ENCODE data around the gene LAMA1. TPM values are rescaled to one million over a fixed set of nuclear protein-coding genes. Genes with fewer than 3 reads are reported as not detected.

LAMA1 gene
- polyA plus RNA-seq, 10 donors, result 1.4 to 5.9 (median 3.9) TPM

DNA sequence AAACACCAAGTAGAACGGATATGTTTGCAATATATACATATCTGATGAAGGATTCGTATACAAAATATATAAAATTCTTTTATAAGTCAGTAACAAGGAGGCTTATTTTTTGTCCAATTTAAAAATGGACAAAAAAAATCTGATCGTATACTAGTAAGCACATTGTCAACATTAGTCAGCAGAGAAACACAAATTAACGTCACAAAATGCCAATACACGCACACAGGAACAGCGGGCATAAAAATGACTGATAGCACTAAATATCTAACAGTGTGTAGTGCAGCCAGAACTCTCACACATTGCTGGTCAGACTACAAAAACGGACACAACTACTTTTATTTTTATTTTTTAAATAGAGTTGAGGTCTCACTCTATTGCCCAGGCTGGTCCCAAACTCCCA is 69.5 kb downstream of the LAMA1 start:
- no peak for DNase-seq

DNA sequence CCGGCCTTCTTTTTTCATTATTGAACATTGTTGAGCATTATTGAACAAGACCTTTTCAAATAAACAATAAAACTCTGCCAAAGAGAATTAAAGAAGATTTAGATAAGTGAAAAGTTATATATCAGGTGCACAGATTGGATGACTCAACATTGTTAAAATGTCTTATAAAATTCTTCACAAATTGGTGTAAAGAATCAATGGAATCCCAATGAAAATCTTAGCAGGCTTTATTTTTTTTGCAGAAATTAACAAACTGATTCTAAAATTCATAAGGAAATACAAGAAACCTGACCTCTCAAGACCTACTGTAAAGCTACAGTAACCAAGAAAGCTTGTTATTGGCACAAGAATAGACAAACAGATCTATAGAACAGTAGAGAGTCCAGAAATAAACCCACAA is 70.3 kb downstream of the LAMA1 start:
- no peak for DNase-seq

DNA sequence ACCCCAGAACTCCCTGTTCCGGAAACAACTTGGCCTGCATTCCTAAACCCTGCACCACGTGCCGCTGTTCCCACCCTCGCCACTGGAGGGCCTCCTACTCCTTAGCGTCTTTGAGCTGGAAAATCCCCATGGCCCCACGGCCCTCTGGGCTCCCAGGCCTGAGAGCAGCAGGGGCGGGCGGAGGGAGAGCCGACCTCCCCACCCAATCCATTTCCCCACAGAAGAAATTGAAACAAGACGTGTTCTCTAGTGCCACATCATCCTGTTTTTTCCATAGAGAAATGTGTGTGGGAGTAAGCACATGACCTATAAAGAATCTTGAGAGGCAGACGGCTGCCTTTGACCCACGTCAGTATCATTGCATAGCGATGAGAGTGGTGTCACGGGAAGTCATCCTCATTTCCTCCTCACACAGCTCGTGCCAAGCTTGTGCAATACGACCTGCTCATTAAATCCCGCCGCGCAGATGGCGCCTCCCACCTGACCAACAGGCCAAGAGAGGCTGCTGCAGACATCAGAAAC is 79.2 kb downstream of the LAMA1 start:
- DNase-seq, result peak; percentile 79 to 92 (median 87)

DNA sequence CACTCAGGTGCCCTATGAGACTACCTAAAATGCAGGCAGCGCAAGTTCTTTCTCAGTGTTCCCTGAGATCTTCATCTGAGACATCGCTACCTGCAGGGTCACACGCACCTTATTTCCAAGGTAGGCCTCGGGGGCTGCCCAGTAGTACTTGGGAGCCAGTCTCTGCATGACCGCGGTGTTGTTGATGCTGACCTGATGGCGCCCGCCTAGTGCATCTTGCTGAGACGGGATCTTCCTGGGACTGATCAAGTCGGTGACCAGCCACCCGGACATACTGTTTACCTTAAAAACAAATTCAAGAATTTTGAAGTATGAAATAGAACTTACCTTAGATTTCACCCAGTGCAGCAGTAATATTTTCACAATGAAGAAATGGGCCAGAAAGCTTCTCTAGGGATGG is 80.1 kb downstream of the LAMA1 start:
- no peak for DNase-seq

DNA sequence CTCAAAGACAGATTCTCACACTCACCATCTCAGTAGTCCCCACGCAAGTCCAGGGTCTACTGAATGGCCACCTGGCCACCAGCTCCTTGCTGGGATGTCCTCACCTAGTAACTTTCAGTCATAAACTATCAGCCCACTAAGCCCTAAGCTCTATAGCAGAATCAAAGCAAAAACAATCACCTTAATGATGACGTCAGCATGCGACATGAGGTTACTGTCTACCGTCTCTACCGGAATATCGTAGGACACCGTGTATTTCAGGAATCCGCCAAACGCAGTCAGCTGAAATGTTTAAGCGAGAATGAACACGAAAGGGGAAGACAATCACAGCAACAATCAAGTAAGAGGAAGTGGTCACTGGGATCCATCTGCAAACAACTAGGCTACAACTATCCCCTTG is 81.8 kb downstream of the LAMA1 start:
- no peak for DNase-seq

DNA sequence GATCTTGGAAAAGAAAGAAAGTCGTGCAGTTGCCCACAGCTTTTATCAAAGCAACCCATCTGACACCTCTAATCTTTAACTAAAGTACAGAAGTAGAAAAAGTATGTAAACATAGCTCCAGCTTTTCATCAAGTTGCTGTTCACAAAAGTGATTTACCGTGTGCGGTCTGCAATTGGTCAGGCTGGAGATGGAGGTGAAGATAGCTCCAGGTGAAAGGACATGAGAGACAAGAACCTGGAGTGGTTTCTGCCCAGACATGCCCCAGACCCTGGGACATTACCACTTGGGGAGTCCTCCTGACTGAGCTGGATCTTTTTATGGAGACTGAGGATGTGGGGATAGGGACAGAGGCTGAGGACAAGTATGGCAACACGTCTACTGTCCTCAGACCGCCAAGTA is 82.7 kb downstream of the LAMA1 start:
- DNase-seq, result no peak

DNA sequence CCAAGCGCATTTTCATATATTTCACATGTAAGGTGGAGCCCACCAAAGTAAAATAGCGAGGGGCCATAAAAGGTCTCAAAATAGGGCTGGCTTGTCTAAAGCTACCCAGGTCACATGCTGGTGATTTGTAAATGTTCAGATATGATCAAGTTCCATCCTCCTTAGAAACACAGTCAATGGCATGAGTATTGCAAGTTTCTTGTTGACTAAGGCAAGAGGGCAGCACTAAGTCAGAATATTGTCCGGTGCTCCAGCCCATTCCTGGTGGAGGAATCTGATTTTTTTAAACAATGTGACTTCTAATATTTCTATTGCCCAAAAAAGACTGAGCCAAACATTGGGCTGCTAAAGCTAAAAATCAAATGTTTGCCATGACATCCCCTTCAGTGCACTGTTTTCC is 85.1 kb downstream of the LAMA1 start:
- no peak for DNase-seq

DNA sequence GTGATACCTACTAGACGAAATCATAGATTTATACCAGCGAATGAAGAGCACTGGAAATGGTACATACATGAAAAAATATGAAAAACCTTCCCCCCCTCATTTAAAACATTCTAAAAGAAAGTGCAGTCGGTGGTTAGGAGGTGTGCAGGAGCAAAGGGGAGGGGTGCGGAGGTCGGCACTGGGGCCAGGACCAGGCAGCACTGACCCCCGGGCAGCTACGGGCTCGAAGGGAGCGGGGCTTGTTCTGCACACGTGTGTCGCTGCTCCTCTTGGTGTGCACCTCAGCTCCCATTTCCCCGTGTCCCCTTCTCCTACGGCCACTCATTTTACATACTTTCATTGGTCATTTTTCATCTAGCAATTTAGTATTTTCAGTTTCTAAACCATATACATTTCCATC is 89.0 kb downstream of the LAMA1 start:
- DNase-seq, result no peak

DNA sequence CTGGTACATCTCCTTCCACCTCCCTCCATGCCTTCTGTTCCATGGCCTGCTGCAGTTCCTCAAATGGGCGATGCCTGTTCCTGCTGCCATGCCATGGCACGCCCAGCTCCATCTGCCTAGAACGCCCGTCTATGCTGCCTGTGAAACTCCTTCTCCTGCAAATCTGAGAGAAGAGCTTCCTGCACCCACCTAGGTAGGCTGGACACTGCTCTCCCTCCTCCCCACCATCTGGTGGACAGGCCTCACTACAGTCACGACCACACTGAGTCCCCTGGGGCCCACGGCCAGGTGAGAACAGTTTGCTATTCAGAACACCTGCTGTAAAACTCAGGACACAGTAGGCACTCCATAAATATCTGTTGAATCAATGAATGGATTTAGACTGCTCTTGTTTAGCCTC is 92.4 kb downstream of the LAMA1 start:
- DNase-seq, result no peak

DNA sequence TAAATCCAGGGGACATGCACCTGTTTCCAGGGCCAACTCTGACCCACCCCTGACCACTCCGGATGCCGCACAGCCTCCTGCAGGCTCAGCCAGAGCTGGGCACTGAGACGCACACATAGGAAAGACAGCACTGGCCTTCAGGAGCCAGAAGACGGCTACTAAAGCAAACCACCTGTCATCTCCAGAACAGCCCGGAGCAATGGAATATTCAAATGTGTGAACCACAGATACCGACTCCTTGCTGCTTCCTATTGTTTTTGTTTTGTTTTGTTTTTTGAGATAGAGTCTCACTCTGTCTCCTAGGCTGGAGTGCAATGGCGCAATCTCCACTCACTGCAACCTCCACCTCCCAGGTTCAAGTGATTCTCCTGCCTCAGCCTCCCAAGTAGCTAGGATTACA is 94.0 kb downstream of the LAMA1 start:
- DNase-seq, result no peak

DNA sequence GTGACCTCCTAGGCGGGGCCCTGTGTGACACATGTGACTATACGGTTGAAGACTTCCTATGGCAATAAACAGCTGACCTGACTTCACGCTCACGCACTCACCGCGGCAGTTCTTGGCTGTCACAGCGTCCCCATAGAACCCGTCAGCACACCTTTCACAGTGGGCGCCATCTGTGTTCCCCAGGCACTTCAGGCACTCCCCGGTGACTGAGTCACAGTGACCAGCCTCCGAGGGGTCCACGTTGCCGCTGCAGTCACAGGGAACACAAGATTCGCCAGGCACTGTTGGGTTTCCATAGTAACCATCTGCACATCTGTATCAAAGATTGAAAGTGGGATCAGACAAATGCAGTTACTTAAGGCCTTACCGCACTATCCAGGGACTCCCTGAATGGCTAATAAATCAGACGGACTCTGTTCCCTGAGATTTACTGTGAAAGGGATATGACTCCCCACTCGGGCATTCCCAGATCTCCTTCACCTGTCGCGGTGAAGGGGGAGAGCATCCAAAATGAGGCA is 94.5 kb downstream of the LAMA1 start:
- no peak for DNase-seq

DNA sequence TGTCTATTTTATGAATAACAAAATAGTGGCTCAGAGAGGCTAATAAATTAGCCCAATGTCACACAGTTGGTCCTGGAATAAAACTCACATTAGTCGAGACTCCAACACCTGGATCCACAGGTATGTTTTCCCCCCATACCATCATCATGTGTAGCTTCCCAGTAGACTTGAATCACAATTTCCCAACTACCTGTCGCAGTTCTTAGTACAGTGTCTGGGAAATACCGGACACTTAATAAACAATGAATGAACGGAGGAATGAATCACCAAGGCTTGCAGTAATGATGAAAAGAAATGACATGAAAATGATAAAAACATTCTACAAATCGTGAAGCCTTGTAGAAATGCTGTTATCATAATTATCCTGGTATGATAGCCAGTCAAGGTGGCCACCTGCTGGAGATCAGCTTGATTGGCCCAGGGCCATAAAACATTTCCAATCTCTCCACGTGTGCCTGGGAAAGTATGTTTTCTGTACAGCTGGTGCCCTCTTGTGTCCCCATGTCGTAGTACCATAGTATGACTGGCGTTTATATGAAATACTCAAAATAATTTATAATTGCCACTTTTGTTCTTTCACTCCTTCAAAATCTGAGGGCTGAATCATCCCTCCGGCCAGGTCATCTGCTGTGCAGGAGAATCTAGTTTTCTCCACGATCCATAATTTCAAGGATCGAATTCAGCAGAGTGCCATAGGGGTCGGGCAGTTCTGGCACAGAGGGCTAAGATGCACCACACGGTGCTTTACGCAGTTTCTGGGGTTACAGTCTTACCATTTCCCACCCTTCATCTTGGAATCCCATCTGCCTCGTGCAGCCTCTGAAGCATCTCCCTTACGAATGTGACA is 95.4 kb downstream of the LAMA1 start:
- peak; percentile 17 to 43 (median 31) for DNase-seq

DNA sequence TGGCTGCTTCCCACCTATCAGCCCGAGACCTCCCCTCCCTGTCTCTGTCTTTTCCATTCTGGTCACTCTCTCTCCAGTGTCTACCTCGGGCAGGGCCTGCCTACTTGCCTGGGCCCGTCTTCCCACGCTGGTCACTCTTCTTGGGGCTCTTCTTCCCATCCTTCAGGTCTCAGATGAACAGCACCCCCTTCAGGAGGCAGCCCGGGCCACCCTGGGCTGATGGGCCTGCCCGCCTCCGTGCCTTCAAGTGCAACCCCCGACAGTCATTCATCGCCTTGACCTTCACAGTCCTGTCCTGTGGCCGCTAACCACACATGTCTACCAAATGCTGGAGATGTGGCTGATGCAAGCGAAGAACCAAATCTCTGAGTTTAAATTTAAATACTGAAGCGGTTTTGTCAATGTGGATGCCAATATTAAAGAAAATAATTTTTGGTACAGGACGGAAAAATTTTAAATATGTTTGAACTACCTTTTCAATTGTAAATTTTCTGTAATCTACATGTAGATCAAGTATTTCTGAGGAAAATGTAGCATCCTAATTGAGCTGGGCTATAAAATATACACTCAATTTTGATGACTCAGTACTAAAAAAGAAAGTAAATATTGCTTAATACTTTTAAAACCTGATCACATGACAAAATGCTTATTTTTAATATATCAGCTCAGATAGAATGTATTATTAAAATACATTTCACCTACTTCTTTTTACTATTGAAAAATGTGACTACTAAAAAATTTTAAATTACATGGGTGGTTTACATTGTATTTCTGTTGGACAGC is 96.4 kb downstream of the LAMA1 start:
- DNase-seq, result no peak

DNA sequence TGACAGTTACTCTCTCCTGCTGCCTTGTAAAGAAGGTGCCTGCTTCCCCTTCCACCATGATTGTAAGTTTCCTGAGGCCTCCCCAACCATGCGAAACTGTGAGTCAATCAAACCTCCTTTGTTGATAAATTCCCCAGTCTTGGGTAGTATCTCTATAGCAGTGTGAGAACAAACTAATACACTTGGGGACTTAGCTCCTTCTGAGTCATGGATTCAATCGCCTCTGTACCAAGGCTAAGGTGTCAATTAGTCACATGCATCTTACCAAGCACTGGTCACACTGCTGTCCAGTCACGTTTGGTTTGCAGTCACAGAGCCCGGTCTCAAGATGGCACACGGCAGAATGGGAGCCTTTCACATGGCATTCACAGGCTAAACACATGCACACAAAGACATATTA is 100.6 kb downstream of the LAMA1 start:
- no peak for DNase-seq

DNA sequence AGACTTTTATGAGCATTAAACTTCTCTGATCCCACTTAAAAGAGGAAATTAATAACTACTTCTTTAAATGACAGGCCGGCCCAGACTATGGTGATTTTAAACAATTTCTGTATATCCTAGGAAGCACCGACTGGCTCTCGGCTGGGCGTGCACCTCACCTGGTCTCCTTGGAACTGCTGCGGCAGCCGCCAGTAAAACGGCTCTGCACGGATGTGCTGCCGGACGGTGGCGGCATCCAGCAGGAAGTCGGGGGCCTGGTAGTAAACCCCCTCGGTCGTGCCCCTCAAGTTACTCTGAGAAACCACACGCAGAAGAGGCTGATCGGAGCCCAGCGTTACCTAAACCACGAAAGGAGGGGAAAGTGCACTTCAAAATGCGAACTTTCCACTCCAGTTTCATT is 106.5 kb downstream of the LAMA1 start:
- no peak for DNase-seq

DNA sequence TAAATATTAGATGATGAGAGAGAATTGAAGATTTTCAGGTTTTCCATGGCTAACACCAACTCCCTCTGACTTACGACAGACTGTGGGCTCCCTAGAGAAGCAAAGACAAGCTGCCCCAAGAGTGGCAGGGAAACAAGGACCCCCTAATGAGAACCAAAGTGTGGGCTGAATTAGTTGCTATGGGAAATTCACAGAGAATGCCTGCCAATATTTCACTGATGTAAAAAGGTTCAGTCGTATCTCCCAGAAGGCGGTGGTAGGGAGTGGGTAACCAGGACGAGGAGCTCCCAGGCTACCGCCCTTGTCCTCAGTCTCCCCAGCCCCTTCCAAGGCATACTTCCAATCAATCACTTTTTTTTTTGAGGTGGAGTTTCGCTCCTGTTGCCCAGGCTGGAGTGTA is 113.6 kb downstream of the LAMA1 start:
- DNase-seq, result no peak

DNA sequence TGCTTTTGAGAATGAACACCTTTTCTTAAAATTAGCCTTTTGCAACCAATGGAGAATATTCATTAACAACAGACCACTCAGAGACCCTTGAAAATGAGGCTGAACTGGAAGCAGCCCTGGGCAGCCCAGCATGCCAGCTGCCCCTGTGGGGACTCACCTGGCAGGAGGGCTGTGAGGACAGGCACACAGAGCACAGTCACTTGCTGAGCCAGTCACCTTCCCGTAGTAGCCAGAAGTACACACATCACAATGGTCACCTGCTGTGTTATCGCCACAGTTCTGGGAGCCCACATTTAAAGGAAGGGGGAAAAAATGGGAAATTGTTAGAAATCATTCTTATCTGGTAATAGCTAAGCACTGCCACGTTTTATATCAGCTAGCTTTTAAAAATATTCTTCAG is 115.5 kb downstream of the LAMA1 start:
- no peak for DNase-seq

DNA sequence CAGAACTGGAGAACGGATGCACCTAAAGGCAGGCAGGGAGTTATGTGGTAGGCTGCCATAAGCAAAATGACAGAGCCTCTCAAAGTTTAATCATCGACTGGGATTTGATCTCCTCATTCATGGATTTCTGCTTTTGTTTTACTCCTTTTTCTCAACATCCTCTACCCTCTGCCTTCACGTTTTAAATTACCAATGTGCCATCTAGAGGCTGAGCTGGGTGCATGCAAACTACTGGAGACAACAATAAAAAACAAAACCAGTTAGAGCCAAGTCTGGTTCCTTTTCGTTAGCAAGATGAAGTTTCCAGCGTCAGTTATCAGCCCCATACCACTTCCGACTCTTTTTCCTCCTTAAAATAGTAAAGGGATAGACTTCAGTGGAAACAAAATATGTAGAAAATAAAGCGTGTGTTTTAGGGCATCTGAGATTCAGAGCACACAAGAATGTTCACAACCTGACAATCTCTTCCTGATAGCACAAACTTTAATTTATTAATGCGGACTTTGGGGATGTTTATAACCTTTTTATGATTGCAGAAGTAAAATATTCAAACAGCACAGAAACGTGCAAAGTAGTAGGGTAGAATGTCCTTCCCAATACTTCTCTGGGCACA is 117.0 kb downstream of the LAMA1 start:
- peak in 2 of 3 donors; percentile 7 to 35 for DNase-seq

DNA sequence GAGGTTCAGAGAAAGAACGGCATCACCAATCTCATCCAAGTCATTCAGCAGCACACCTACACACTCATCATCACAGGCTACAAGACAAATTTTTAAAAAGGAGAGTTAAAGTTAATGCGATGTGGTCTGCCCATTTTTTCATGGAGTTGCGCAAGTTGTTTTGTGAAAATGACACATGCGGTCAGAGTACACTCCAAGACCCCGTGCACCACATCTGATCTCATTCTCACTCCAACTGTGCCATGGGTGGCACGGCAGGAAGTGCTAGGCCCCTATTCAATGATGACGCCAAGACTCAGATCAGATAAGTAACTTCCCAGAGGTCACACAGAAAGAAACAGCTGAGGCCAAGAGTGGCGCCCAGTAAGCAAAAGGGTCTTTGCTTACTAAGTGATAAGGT is 119.8 kb downstream of the LAMA1 start:
- DNase-seq, result peak in 1 of 3 donors; percentile 6

DNA sequence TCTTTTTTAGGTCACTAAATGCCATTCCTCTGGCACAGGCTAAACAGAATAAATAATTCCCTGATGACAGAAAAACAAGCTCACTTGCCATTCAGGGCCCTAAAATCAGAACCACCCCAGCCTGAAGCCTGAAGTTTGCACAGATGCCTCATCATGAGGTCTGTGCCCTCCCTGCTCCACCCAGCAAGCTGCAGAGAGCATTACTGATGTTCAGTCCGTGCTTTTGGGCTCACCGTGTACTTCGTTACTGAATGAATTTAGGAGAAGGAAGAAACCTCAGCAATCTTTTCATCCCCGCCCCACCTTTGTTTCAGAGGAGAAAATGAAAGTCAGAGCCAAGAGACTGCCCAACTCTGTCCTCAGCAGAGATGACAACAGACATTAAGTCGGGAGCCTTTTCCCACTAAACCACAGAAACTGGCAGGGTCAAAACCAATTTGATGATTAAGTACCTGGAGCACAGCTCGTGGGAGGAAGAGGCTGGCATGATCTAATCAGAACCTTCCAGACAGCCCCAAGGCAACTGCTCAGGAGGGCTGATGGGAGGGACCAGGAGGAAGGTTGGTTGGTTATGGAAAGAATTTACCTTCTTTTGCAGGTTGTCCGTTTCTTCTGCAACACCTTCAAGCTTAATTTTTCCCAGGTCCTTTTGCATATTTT is 122.7 kb downstream of the LAMA1 start:
- DNase-seq, result no peak

DNA sequence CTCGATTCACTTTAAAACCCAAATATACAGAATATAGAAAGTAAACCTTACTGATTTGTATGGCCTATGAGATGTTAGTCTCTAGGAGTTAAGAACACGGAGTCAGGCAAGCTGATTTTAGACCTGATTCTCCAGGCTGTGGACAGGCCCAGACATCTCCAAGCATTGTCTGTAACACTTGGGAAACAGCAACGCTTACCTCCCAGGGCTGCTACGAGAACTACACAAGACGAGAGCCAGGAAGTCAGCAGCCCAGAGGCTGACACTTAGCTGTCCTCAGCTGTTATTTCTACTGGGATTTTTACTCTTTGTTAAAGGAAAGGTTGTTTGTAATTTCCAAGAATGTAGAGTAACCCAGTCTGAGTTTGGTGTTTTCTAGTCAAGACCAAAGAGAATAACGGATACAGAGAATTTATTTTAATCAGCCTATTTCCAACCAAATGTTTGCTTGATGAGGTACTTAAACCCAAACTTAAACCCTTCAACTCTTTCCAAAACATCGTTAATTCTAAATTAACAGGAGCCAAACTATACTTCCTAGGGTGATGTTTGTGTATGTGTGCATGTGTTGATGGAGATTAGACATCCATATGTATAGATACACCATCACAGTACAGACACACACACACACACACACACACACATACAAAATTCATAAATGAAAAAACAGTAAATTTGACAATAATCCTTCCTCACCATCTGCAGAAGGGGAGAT is 123.4 kb downstream of the LAMA1 start:
- DNase-seq, result no peak

Data from muscle of back (tissue), 11 donors.